NCI-H345 treated with DMSO at 0.1 percent for 48 hours (cell line): ENCODE results near the gene CAMK2G.
"Not testable (repeated sequence)": the region's sequence is repeated elsewhere in the genome, so short reads cannot be mapped to it uniquely, and the experiment has no call there.

ENCODE experiments used
- DNase-seq: peaks from one replicate; lab custom pipeline; 2025; ENCODE audit not compliant: unreplicated experiment; lab: John Stamatoyannopoulos, UW

CAMK2G gene

GRCh38 chr10:73798927-73799560 lies 75.3 kb downstream of the CAMK2G start:
- no peak for DNase-seq

DNA sequence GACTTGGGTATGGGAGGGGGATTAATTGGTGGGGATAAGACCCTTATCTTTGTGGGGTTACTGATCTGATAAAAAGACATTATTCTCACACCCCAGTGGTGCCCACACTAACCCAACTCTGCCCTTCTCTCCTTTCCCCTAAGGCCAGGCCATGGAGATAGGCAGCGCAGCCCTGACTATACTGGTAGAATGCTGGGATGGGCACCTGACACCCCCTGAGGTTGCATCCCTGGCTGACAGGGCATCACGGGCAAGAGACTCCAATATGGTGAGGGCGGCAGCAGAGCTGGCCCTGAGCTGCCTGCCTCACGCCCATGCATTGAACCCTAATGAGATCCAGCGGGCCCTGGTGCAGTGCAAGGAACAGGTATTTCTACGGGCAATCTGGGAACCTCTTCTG lies 76.3 kb downstream of the CAMK2G start:
- no peak for DNase-seq

- no peak for DNase-seq
Observed at GRCh38 chr10:73797324-73798025, 76.9 kb downstream of the CAMK2G start.

DNA sequence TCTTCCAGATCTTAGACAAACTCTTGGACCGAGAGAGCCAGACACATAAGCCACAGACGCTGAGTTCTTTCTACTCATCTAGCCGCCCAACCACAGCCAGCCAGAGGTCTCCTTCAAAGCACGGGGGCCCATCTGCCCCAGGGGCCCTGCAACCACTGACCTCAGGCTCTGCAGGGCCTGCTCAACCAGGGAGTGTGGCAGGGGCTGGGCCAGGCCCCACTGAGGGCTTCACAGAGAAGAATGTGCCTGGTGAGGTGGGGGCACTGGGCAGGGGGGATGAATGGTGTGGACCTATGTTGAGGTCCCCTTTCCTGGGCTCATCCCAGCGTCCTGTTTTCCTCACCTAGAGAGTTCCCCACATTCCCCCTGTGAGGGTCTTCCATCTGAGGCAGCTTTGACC lies 77.6 kb downstream of the CAMK2G start:
- no peak for DNase-seq

DNA sequence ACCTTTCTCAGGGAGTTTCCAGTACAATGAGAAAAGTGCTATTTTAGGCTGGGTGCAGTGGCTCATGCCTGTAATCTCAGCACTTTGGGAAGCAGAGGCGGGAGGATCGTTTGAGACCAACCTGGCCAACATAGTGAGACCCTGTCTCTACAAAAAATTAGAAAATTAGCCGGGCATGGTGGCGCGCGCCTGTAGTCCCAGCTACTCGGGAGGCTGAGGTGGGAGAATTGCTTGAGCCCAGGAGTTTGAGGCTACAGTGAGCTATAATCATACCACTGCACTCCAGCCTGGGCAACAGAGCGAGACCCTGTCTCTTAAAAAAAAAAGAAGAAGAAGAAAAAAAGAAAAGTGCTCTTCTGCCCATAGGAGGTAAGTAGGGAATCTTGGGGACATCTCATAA lies 78.3 kb downstream of the CAMK2G start:
- not testable (repeated sequence) for DNase-seq

DNA sequence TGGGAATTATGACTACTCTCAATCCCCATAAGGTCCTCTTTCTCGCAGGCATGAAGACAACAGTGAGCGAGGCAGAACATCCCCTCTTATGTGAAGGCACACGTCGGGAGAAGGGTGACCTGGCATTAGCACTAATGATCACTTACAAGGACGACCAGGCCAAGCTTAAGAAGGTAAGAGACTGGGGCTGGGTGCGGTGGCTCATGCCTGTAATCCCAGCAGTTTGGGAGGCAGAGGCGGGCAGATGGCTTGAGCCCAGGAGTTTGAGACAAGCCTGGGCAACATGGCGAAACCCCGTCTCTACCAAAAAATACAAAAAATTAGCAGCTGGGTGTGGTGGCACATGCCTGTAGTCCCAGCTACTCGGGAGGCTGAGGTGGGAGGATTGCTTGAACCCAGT lies 78.9 kb downstream of the CAMK2G start:
- not testable (repeated sequence) for DNase-seq

GRCh38 chr10:73793456-73793855 lies 80.9 kb downstream of the CAMK2G start:
- no peak for DNase-seq

- no peak for DNase-seq
Observed at GRCh38 chr10:73791871-73792400, 82.4 kb downstream of the CAMK2G start.

GRCh38 chr10:73790886-73791625 lies 83.3 kb downstream of the CAMK2G start:
- no peak for DNase-seq

DNA sequence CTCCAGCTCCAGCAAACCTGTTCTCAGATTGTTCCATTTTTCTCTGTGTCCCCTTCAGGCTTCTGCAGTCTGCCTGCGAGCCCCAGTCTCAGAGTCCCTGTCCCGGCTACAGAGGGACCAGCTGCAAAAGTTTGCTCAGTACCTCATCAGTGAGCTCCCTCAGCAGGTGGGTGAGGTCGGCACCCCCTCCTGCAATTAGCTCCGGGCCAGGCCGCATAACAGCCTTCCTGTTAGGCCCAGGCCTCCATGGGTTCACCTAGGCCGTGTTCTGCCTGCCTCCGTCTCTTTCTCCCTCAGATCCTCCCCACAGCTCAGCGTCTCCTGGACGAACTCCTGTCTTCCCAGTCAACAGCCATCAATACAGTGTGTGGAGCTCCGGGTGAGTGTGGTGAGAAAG lies 84.7 kb downstream of the CAMK2G start:
- DNase-seq, result no peak

GRCh38 chr10:73788864-73789658 lies 85.3 kb downstream of the CAMK2G start:
- no peak for DNase-seq

DNA sequence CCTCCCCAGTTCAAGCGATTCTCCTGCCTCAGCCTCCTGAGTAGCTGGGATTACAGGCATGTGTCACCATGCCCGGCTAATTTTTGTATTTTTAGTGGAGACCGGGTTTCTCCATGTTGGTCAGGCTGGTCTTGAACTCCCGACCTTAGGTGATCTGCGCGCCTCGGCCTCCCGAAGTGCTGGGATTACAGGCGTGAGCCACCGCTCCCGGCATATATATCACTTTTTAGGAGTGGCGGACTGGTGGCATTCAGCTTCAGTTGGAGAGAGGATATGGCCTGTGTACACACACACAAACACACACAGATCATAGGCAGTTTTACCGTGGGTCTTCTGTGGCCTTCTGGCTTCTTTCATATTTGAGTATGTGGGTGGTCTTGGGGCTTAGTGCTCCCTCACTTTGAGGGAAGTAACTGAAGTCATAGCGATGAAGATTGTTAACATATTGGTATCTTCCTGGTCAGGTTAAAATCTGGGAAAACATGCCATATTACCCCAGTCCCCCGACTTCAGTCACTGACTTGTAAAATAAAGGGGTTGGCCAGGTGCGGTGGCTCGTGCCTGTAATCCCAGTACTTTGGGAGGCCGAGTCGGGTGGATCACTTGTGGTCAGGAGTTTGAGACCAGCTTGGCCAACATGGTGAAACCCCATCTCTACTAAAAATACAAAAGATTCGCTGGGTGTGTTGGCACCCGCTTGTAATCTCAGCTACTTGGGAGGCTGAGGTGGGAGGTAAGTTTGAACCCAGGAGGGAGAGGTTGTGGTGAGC lies 87.1 kb downstream of the CAMK2G start:
- not testable (repeated sequence) for DNase-seq

DNA sequence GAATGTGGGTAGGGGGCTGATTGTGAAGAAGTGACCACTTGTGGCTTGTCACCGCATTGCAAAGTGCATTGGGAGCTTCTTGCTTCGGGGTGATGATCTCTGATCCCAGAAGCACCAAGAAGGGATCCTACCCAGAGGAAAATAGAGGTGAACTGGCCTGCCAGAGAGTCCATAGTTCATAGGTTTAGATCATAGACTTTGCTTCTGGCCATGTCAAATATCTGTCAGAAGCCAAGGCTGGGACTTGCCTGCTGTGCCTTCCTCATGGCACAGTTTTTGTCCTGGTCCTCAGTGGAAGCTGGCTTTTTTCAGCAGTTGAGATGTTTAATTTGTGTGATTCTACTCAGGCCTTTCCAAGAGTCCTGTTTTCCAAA lies 87.9 kb downstream of the CAMK2G start:
- DNase-seq, result no peak

- no peak for DNase-seq
Observed at GRCh38 chr10:73785721-73786511, 88.4 kb downstream of the CAMK2G start.

GRCh38 chr10:73785211-73785720 lies 89.1 kb downstream of the CAMK2G start, which contains the start of gene ZSWIM8:
Gene ZSWIM8 (plus strand): TSS chr10:73785606. CDS start chr10:73785879, 273 bp downstream.
- peak; percentile 88 for DNase-seq

DNA sequence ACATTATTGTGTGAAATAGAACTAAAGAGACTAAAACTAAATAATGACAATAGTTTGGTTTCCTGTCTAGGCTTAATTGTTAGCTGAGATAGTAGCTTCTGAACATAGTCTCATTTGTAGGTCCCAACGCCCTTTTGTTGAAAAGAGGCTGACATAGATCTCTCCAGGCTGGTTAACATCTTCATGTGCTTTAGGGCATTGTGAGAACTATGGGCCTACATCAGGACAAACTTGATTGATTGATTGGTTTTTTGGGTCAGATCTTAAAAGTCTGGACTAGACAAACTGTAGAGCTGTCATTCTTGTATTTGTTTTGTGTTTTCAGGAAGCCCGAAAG lies 91.6 kb downstream of the CAMK2G start:
- DNase-seq, result no peak

- peak; percentile 45 for DNase-seq
Observed at GRCh38 chr10:73781879-73782748, 92.2 kb downstream of the CAMK2G start, which contains the start of gene CHCHD1. Gene CHCHD1 (plus strand): TSS chr10:73782048. CDS start chr10:73782076, 28 bp downstream.

GRCh38 chr10:73781548-73781878 lies 92.8 kb downstream of the CAMK2G start:
- DNase-seq, result no peak
